SK-N-SH (cell line): ENCODE data around the gene MRM1. TPM values are rescaled to one million over a fixed set of nuclear protein-coding genes. Genes with fewer than 3 reads are reported as not detected.

Experiments used
- CTCF ChIA-PET: fragments of 300-600, 350-600 bp; formaldehyde crosslinking; extraction: SDS; loops from one replicate; lab custom pipeline; 2021; lab: Yijun Ruan, JAX
- POLR2A ChIA-PET: fragments of 350-600 bp; sonication (Branson Sonifier 250); formaldehyde crosslinking; extraction: SDS; loops from one replicate; lab custom pipeline; 2020; ENCODE audit warnings: antibody characterized with exemption, inconsistent platforms; lab: Yijun Ruan, JAX
- DNase-seq: peaks from one replicate; pipeline ENCODE4 v3.0.0; 2012
- H2AFZ ChIP-seq: fragments of 200-600 bp; sonication (generic); 2 replicates; pipeline ENCODE4 v1.8.1; 2016; ENCODE audit warnings: antibody characterized with exemption, mild to moderate bottlenecking, low read depth
- H3F3A ChIP-seq: fragments of 200-600 bp; sonication (generic); replicated peaks from 2 replicates; pipeline ENCODE3; 2016; ENCODE audit warnings: antibody characterized with exemption, mild to moderate bottlenecking; ENCODE audit not compliant: insufficient read depth
- H3K27ac ChIP-seq, 2 experiments: fragments of 200-500 bp in 1 of 2; fragments of 200-600 bp in 1 of 2; sonication (Bioruptor generic) in 1 of 2; sonication (generic), shearing (Covaris generic) in 1 of 2; 2 replicates each; pipeline versions ENCODE4 v1.5.1 to v1.6.1; 2014 to 2016; ENCODE audit warnings: low read depth in 2 of 2, inconsistent platforms in 1 of 2, low read length in 1 of 2, mild to moderate bottlenecking in 1 of 2, mixed read lengths in 1 of 2
- H3K27me3 ChIP-seq: fragments of 200-600 bp; sonication (generic), shearing (Covaris generic); 2 replicates; pipeline ENCODE4 v1.6.1; 2016; ENCODE audit warnings: mixed run types; ENCODE audit not compliant: insufficient read depth
- H3K36me3 ChIP-seq, 2 experiments: fragments of 200-500 bp in 1 of 2; fragments of 200-600 bp in 1 of 2; sonication (Bioruptor generic) in 1 of 2; sonication (generic) in 1 of 2; replicated peaks in 1 of 2; 2 replicates each; pipeline versions ENCODE3 to v1.5.1; 2014 to 2016; ENCODE audit warnings: low read length in 1 of 2, mild to moderate bottlenecking in 1 of 2; ENCODE audit not compliant: insufficient read depth in 2 of 2, control insufficient read depth in 1 of 2
- H3K4me1 ChIP-seq, 2 experiments: fragments of 200-500 bp in 1 of 2; fragments of 200-600 bp in 1 of 2; sonication (Bioruptor generic) in 1 of 2; sonication (generic), shearing (Covaris generic) in 1 of 2; 2 replicates each; pipeline versions ENCODE4 v1.5.1 to v1.6.1; 2014 to 2016; ENCODE audit warnings: low read depth in 1 of 2, low read length in 1 of 2, mixed run types in 1 of 2; ENCODE audit not compliant: insufficient read depth in 2 of 2, control insufficient read depth in 1 of 2
- H3K4me2 ChIP-seq: fragments of 200-600 bp; sonication (generic), shearing (Covaris generic); 2 replicates; pipeline ENCODE4 v1.6.1; 2017; ENCODE audit warnings: mixed run types
- H3K4me3 ChIP-seq, 2 experiments: fragments of 200-500 bp in 1 of 2; fragments of 200-600 bp in 1 of 2; sonication (Bioruptor generic) in 1 of 2; sonication (generic), shearing (Covaris generic) in 1 of 2; 2 replicates each; pipeline versions ENCODE4 v1.5.1 to v1.8.1; 2014 to 2016; ENCODE audit warnings: low read depth in 2 of 2, inconsistent platforms in 1 of 2, low read length in 1 of 2, mild to moderate bottlenecking in 1 of 2, mixed read lengths in 1 of 2, moderate library complexity in 1 of 2
- H3K79me2 ChIP-seq: fragments of 200-600 bp; sonication (generic); 2 replicates; pipeline ENCODE4 v1.8.1; 2017; ENCODE audit warnings: mild to moderate bottlenecking; ENCODE audit not compliant: insufficient read depth
- H3K9ac ChIP-seq: fragments of 200-600 bp; sonication (generic); 2 replicates; pipeline ENCODE4 v1.6.1; 2017; ENCODE audit warnings: mixed run types
- H3K9me2 ChIP-seq: fragments of 200-600 bp; sonication (generic); 2 replicates; pipeline ENCODE4 v1.6.1; 2017; ENCODE audit warnings: mixed run types
- H3K9me3 ChIP-seq: fragments of 200-600 bp; sonication (generic); 2 replicates; pipeline ENCODE4 v1.6.1; 2017; ENCODE audit warnings: mixed run types, mild to moderate bottlenecking, moderate library complexity
- H4K20me1 ChIP-seq: fragments of 200-600 bp; sonication (generic); 2 replicates; pipeline ENCODE4 v1.6.1; 2017; ENCODE audit warnings: mild to moderate bottlenecking, mixed run types; ENCODE audit not compliant: insufficient read depth
- ELF1 ChIP-seq: IDR thresholded peaks from 2 replicates; pipeline ENCODE4 v1.4.0; 2012
- FOXJ3 ChIP-seq: sonication (generic); formaldehyde crosslinking; IDR thresholded peaks from 2 replicates; pipeline ENCODE4 v1.5.1; 2020; ENCODE audit warnings: mild to moderate bottlenecking, missing genetic modification reagents
- FOXM1 ChIP-seq: IDR thresholded peaks from 2 replicates; pipeline ENCODE4 v1.4.0; 2012; ENCODE audit warnings: low read depth, mild to moderate bottlenecking
- GATA2 ChIP-seq: sonication (generic); formaldehyde crosslinking; IDR thresholded peaks from 2 replicates; pipeline ENCODE4 v1.5.0; 2020; ENCODE audit warnings: mild to moderate bottlenecking, missing genetic modification reagents
- JUND ChIP-seq: IDR thresholded peaks from 2 replicates; pipeline ENCODE4 v1.4.0; 2012
- MEF2A ChIP-seq: IDR thresholded peaks from 2 replicates; pipeline ENCODE4 v1.4.0; 2012; ENCODE audit warnings: low read depth, borderline replicate concordance
- NFIC ChIP-seq: IDR thresholded peaks from 2 replicates; pipeline ENCODE4 v1.4.0; 2012; ENCODE audit warnings: borderline replicate concordance
- NRF1 ChIP-seq: IDR thresholded peaks from 2 replicates; pipeline ENCODE4 v1.6.1; 2012; ENCODE audit warnings: low read depth, mild to moderate bottlenecking, low read length
- RAD21 ChIP-seq: IDR thresholded peaks from 2 replicates; pipeline ENCODE4 v1.6.1; 2012; ENCODE audit warnings: mild to moderate bottlenecking, low read length
- WGBS: methylation state at CpG from one replicate; pipeline ENCODE4 v1.1.6; 2017; ENCODE audit warnings: low lambda C conversion rate; 5-methylcytosine and 5-hydroxymethylcytosine counted together
- polyA plus RNA-seq, 3 experiments: library from polyadenylated mRNA; depleted of rRNA; stranded (reverse); fragments of >200 nt; gene quantifications; 2 replicates each; pipeline ENCODE4 v1.2.3, GENCODE V29; 2012
- TF ChIP-seq, protein P1 (sequence below): IDR thresholded peaks from 2 replicates; pipeline ENCODE4 v1.4.0; 2012; ENCODE audit warnings: low read depth, borderline replicate concordance

Gene MRM1
- polyA plus RNA-seq, 1 of the 3 experiments (the other 2 are of a cell fraction): 9.8 TPM

DNA sequence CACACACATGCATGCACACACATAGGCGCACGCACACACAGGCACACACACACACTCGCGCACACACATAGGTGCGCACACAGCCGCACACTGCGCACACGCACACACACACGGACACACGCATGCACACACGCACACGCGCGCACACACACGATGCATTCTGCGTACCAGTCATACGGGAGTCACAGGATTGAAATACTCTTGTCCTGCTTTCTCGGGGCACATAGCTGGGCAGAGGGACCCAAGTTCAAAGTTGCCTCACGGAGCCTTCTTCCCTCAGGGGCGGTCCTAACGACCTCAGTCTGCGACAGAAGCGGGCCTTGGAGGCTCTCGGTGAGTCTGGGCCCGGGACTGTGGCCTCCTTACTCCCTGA lies 56.0 kb downstream of the MRM1 start:
- no peaks in the 10 kb centered on the region for H3K9me3 ChIP-seq
- no peak overlapping the region for H3K9ac ChIP-seq
- H4K20me1 ChIP-seq: no peaks in the 10 kb centered on the region
- DNase-seq: no peak
- 84% methylated on average over 24 of the region's 25 CpGs for WGBS
- peaks cover 0 to 14% of the 10 kb centered on the region in 2 experiments; a peak in 1 of 4 replicates for H3K4me1 ChIP-seq
- H3K36me3 ChIP-seq: no peaks in the 10 kb centered on the region
- H3K27me3 ChIP-seq: no peaks in the 10 kb centered on the region; the same call in 1 of the 2 replicates
- no peak overlapping the region for H2AFZ ChIP-seq
- no peaks in the 10 kb centered on the region for H3K9me2 ChIP-seq
- no peaks in the 10 kb centered on the region for H3K79me2 ChIP-seq
- ChIA-PET CTCF (interaction anchor here (0.9 to 1.2 kb wide), 2 partner anchors 20 to 390 kb away, joined by 3 read pairs; no protein-coding TSS in a partner anchor), POLR2A (interaction anchor here (0.6 kb wide), 1 partner anchor 162 kb away, joined by 3 read pairs; no protein-coding TSS in a partner anchor)
- TF ChIP-seq JUND (no peak), MEF2A (no peak), ELF1 (no peak), GATA2 (CRISPR knock-in tag) (no peak), FOXM1 (no peak), FOXJ3 (CRISPR knock-in tag) (no peak), NFIC (no peak)
- TF ChIP-seq, protein P1, sequence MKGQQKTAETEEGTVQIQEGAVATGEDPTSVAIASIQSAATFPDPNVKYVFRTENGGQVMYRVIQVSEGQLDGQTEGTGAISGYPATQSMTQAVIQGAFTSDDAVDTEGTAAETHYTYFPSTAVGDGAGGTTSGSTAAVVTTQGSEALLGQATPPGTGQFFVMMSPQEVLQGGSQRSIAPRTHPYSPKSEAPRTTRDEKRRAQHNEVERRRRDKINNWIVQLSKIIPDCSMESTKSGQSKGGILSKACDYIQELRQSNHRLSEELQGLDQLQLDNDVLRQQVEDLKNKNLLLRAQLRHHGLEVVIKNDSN: no peak
- no peak overlapping the region for H3K27ac ChIP-seq
- H3K4me2 ChIP-seq: no peak overlapping the region
- H3K4me3 ChIP-seq: no peak overlapping the region
- H3F3A ChIP-seq: no peaks in the 10 kb centered on the region

DNA sequence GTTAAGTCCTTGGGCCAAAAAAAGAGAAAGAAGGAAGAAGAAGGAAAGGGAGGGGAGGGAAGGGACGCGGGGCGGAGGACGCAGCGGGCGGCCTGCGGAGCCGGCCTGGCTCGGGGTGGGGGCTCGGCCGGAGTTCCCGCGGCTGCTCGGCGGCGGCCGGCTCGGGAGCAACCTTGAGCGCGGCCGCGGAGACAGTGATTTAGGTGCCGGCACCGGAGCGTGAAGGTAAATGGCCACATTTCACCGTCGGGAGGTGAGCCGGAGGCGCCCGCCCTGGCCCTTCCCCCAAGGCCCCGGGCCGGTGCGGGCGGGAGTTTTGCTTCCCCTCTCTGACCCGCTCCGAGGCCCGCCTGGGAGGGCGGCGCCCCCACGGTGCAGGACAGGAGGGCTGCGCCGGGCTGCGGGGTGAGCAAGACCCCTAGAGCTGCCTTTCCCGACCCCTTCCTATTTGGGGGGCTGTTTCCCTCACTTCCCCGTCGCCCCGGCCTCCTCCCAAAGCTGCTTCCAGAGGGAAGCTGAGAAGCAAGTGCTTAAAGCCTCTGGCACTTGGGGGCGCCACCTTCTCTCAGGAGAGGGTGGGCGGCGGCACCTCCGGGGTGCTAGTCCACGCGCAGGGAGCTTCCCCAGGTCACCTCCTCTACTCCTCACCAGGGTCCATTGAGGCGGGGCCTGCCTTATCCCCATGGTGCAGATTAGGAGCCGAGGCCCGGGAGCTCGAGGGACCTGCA lies 56.5 kb downstream of the MRM1 start:
- no peaks in the 10 kb centered on the region; the same call in 1 of the 2 replicates for H3K27me3 ChIP-seq
- H3K9me3 ChIP-seq: no peaks in the 10 kb centered on the region
- TF ChIP-seq NRF1 (no peak), FOXM1 (no peak), RAD21 (peak; percentile 43)
- no peaks in the 10 kb centered on the region for H4K20me1 ChIP-seq
- no peaks in the 10 kb centered on the region for H3K36me3 ChIP-seq
- no peak overlapping the region for H3K4me2 ChIP-seq
- 87% methylated on average over 41 of the region's 57 CpGs for WGBS
- no peak overlapping the region for H2AFZ ChIP-seq
- H3K9me2 ChIP-seq: no peaks in the 10 kb centered on the region
- peaks cover 0 to 14% of the 10 kb centered on the region in 2 experiments; a peak in 1 of 4 replicates for H3K4me1 ChIP-seq
- POLR2A ChIA-PET: no interaction called here
- no peak overlapping the region for H3K9ac ChIP-seq
- no peak overlapping the region for H3K4me3 ChIP-seq
- CTCF ChIA-PET: interaction anchor here (0.6 to 1.6 kb wide), 7 partner anchors 12 to 390 kb away, joined by 3 to 6 read pairs (median 3); no protein-coding TSS in a partner anchor
- peak; percentile 64 for DNase-seq
- no peaks in the 10 kb centered on the region for H3K79me2 ChIP-seq
- H3F3A ChIP-seq: no peaks in the 10 kb centered on the region
- H3K27ac ChIP-seq: no peak overlapping the region

Other genes with a start within 250 kb of the MRM1 start
- gene TBC1D3H, start 213.1 kb upstream of the MRM1 start, polyA plus RNA-seq (2012; rRNA removed): not detected in 2 replicates
- gene ZNHIT3, start 114.9 kb upstream of the MRM1 start, polyA plus RNA-seq (2012; rRNA removed): 59.9 and 68.5 TPM in 2 replicates
- 61.6 and 72.4 TPM in 2 replicates for gene MYO19, start 66.7 kb upstream of the MRM1 start, polyA plus RNA-seq (2012; rRNA removed)
- gene PIGW, start 66.6 kb upstream of the MRM1 start, polyA plus RNA-seq (2012; rRNA removed): 10.1 and 11.2 TPM in 2 replicates
- 74.5 and 79.3 TPM in 2 replicates for gene GGNBP2, start 56.7 kb upstream of the MRM1 start, polyA plus RNA-seq (2012; rRNA removed)
- gene DHRS11, start 9.7 kb upstream of the MRM1 start, polyA plus RNA-seq (2012; rRNA removed): 31.6 and 38.5 TPM in 2 replicates